Esophagus muscularis mucosa (tissue), 4 donors: ENCODE measurements around the gene FGF10. TPM values are rescaled to one million over a fixed set of nuclear protein-coding genes. Genes with fewer than 3 reads are reported as not detected.

Experiments used
- DNase-seq: peaks from one replicate; pipeline ENCODE4 v3.0.0-alpha.2; 2017; ENCODE audit errors: extremely low spot score
- H3K27ac ChIP-seq, 4 donors: fragments of 200-600 bp; sonication (generic); replicated peaks in 1 of 4; 1 replicate in 3 of 4; 2 replicates in 1 of 4; pipeline ENCODE4 v1.5.1; 2016 to 2019; ENCODE audit warnings: mild to moderate bottlenecking in 1 of 4
- H3K27me3 ChIP-seq, 4 donors: fragments of 200-600 bp; sonication (generic); one replicate each; pipeline versions ENCODE4 v1.5.1 to v1.6.0; 2016 to 2019
- H3K36me3 ChIP-seq, 4 donors: fragments of 200-600 bp; sonication (generic); one replicate each; pipeline ENCODE4 v1.5.1; 2016 to 2019
- H3K4me1 ChIP-seq, 4 donors: fragments of 200-600 bp; sonication (generic); one replicate each; pipeline ENCODE4 v1.5.1; 2016 to 2019
- H3K4me3 ChIP-seq, 4 donors: fragments of 200-600 bp; sonication (generic); 1 replicate in 2 of 4; 2 replicates in 2 of 4; pipeline ENCODE4 v1.5.1; 2016 to 2019; ENCODE audit warnings: mild to moderate bottlenecking in 4 of 4, moderate library complexity in 1 of 4
- H3K9me3 ChIP-seq, 4 donors: fragments of 200-600 bp; sonication (generic); 1 replicate in 3 of 4; 2 replicates in 1 of 4; pipeline ENCODE4 v1.5.1; 2016 to 2019
- EP300 ChIP-seq: sonication (generic); formaldehyde crosslinking; IDR thresholded peaks from one replicate; pipeline ENCODE4 v1.6.1; 2017; ENCODE audit warnings: antibody characterized with exemption
- POLR2A ChIP-seq: fragments of 450-650 bp; IDR thresholded peaks from one replicate; pipeline ENCODE4 v1.6.1; 2017; ENCODE audit warnings: antibody characterized with exemption, moderate library complexity, mild to moderate bottlenecking, low read depth
- POLR2AphosphoS5 ChIP-seq, 2 donors: sonication (generic); formaldehyde crosslinking; IDR thresholded peaks; one replicate each; pipeline ENCODE4 v1.6.1; 2017; ENCODE audit warnings: antibody characterized with exemption in 2 of 2
- WGBS: methylation state at CpG from one replicate; pipeline ENCODE4 v1.1.5; 2018; 5-methylcytosine and 5-hydroxymethylcytosine counted together
- intact Hi-C: fragments of 100-400 bp; cut with DNase I; formaldehyde crosslinking; loops from one replicate; pipeline ENCODE4 v1.15.1; 2023
- total RNA-seq, 4 donors: library from RNA; depleted of rRNA; stranded (reverse); fragments of >200 nt; gene quantifications; one replicate each; pipeline versions ENCODE4 v1.1.0 to v1.2.1, GENCODE V29; 2016
- TF ChIP-seq, protein P1 (sequence below), 3 experiments: fragments of 200-600 bp in 2 of 3; fragments of 450-650 bp in 1 of 3; sonication (generic) in 2 of 3; IDR thresholded peaks; one replicate each; pipeline ENCODE4 v1.5.1; 2017 to 2019; ENCODE audit warnings: antibody characterized with exemption in 3 of 3, mild to moderate bottlenecking in 2 of 3, moderate library complexity in 1 of 3

Gene FGF10
- total RNA-seq, 4 donors from 2014 or later = 3.7 to 10.4 (median 5.0) TPM

DNA sequence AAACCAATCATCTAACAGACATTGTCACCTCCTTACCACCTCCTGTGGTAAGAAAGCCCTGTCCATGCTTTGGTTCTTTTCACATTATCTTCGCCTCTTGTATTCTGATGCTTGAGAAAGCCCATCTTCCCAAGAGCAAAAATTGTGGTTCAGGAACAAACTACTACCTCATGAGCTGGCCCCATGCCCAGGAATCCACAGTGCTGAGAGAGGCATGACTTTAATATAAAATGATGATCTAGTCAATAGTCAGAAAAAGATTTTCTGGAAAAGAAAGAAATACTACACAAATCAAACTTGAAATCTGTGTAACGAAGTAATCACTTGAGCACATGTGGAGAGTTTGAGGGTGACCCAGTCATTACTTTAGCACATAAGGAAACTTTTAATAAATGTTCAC lies 94.7 kb downstream of the FGF10 start:
- intact Hi-C loops = no loop called here
- Histone ChIP-seq H3K4me1 (no peaks in the 10 kb centered on the region), H3K36me3 (no peaks in the 10 kb centered on the region), H3K9me3 (peaks cover 0 to 1% (median 0%) of the 10 kb centered on the region in 4 donors), H3K27ac (no peak overlapping the region), H3K27me3 (no peaks in the 10 kb centered on the region), H3K4me3 (no peak overlapping the region)
- TF ChIP-seq POLR2AphosphoS5 (IDR thresholded peaks at IDR 0.05) (no peak), POLR2A (no peak), EP300 (no peak)
- TF ChIP-seq, protein P1, sequence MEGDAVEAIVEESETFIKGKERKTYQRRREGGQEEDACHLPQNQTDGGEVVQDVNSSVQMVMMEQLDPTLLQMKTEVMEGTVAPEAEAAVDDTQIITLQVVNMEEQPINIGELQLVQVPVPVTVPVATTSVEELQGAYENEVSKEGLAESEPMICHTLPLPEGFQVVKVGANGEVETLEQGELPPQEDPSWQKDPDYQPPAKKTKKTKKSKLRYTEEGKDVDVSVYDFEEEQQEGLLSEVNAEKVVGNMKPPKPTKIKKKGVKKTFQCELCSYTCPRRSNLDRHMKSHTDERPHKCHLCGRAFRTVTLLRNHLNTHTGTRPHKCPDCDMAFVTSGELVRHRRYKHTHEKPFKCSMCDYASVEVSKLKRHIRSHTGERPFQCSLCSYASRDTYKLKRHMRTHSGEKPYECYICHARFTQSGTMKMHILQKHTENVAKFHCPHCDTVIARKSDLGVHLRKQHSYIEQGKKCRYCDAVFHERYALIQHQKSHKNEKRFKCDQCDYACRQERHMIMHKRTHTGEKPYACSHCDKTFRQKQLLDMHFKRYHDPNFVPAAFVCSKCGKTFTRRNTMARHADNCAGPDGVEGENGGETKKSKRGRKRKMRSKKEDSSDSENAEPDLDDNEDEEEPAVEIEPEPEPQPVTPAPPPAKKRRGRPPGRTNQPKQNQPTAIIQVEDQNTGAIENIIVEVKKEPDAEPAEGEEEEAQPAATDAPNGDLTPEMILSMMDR (IDR thresholded peaks at IDR 0.05) = no peak
- DNase-seq = no peak
- 82% methylated on average over 2 of the region's 2 CpGs for WGBS

GRCh38 chr5:44292736-44293135 lies 96.5 kb downstream of the FGF10 start:
- Histone ChIP-seq H3K4me1 (no peaks in the 10 kb centered on the region), H3K36me3 (no peaks in the 10 kb centered on the region), H3K27me3 (no peaks in the 10 kb centered on the region), H3K4me3 (no peak overlapping the region), H3K27ac (no peak overlapping the region), H3K9me3 (peaks cover 0 to 6% (median 0%) of the 10 kb centered on the region in 4 donors)
- TF ChIP-seq POLR2A (no peak), POLR2AphosphoS5 (IDR thresholded peaks at IDR 0.05) (no peak), EP300 (no peak)
- TF ChIP-seq, protein P1 (IDR thresholded peaks at IDR 0.05) = no peak
- intact Hi-C loops = no loop called here
- 57% methylated on average over 2 of the region's 2 CpGs for WGBS
- no peak for DNase-seq

DNA sequence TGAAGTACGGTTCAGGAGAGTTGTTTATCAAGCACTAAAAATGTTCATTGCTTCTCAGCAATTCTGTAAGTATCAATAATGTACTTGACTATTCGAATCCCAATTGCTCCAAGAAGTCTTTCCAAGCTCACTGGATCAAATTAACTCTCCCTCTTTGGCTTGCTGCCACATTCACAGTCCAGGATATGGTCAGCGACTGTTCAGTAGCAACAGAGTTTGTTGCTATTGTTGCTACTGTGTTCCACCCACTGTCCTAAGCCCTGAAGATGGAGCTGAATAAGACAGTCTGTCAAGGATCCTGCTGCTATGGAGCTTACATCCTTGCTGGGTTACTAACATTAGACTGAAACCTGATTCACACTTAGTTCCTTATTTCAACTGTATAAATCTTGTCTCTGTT lies 110.8 kb downstream of the FGF10 start:
- TF ChIP-seq, protein P1 (IDR thresholded peaks at IDR 0.05) = no peak
- TF ChIP-seq EP300 (no peak), POLR2A (no peak), POLR2AphosphoS5 (IDR thresholded peaks at IDR 0.05) (no peak)
- no peaks in the 10 kb centered on the region for H3K9me3 ChIP-seq
- H3K27ac ChIP-seq = no peak overlapping the region

DNA sequence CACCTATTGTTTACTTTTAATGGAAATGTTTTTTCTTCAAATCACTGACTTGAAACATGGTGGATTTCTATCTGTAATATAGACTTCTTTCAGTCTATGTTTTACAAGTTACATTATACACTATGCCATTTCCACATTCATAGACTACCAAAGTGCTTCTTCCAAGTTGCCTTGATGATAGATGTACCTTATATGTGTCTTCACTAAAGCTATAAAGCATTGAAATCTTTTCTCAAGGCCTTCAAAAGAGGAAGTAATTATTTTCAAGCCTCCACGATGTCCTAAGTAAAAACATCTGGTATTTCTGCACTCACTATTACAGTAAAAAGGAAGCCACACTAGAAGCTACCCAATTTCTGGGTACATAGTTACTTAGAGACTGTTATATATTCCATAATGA lies 113.3 kb downstream of the FGF10 start:
- H3K36me3 ChIP-seq = no peaks in the 10 kb centered on the region
- intact Hi-C loops = no loop called here
- H3K4me3 ChIP-seq = no peak overlapping the region
- no peaks in the 10 kb centered on the region for H3K27me3 ChIP-seq
- no peak for DNase-seq
- H3K9me3 ChIP-seq = no peaks in the 10 kb centered on the region
- no peak overlapping the region for H3K27ac ChIP-seq
- no peaks in the 10 kb centered on the region for H3K4me1 ChIP-seq
- TF ChIP-seq, protein P1 (IDR thresholded peaks at IDR 0.05) = no peak
- TF ChIP-seq EP300 (no peak), POLR2AphosphoS5 (IDR thresholded peaks at IDR 0.05) (no peak), POLR2A (no peak)
- 37% methylated on average over 1 of the region's 1 CpG for WGBS

More for the DNA sequence above, 110.8 kb downstream of the FGF10 start:
- Histone ChIP-seq H3K4me1 (no peaks in the 10 kb centered on the region), H3K36me3 (no peaks in the 10 kb centered on the region), H3K4me3 (no peak overlapping the region), H3K27me3 (no peaks in the 10 kb centered on the region)
- 51% methylated on average over 3 of the region's 3 CpGs for WGBS
- DNase-seq = no peak
- intact Hi-C loops = no loop called here

DNA sequence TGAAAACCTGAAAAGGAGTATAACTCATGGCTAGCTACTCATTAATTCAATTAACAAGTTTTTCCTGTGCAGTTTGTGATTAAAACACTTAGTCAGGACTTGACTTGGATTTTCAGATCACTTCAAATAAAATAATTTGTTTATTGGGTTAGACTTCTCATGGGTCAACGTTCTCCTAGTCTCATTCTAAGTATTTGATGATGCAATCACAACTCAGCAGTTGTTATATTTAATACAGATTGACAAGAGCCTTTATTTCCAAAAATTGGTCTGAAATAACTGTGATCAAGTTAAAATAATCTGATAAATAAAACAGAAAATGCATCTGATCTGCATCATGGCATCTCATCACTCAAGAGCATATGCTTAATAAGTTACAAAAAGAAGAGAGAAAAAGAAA lies 113.9 kb downstream of the FGF10 start:
- Histone ChIP-seq H3K27ac (no peak overlapping the region), H3K36me3 (no peaks in the 10 kb centered on the region), H3K4me1 (no peaks in the 10 kb centered on the region), H3K9me3 (no peaks in the 10 kb centered on the region), H3K4me3 (no peak overlapping the region), H3K27me3 (no peaks in the 10 kb centered on the region)
- TF ChIP-seq POLR2A (no peak), EP300 (no peak)
- TF ChIP-seq, protein P1 (IDR thresholded peaks at IDR 0.05) = no peak
- DNase-seq = no peak
- intact Hi-C loops = no loop called here
- WGBS = 52% methylated on average over 1 of the region's 1 CpG
